Endothelial cell of umbilical vein (primary cell): ENCODE results near the gene PABPC1L. TPM values are rescaled to one million over a fixed set of nuclear protein-coding genes. Genes with fewer than 3 reads are reported as not detected.

Experiments
- BruUV-seq: library from RNA; stranded (reverse); fragments of 400-500 nt; replicated peaks from 2 replicates; lab custom pipeline; 2021; lab: Mats Ljungman, UMichigan
- CTCF ChIA-PET: fragments of 300-600, 350-600 bp; sonication (Branson Sonifier 250); formaldehyde crosslinking; loops from one replicate; lab custom pipeline; 2021; ENCODE audit warnings: antibody characterized with exemption, inconsistent platforms; lab: Charles Lee
- POLR2A ChIA-PET: fragments of 300-600, 350-600 bp; sonication (Branson Sonifier 250); formaldehyde crosslinking; loops from one replicate; lab custom pipeline; 2021; ENCODE audit warnings: antibody characterized with exemption, inconsistent platforms; lab: Charles Lee
- DNase-seq: peaks from one replicate; pipeline ENCODE4 v3.0.0-alpha.2; 2011; ENCODE audit warnings: low read depth, low spot score
- FAIRE-seq: peaks from 2 replicates; lab custom pipeline; 2011; peaks lifted over from hg19 to GRCh38; lab: Jason Lieb, UNC
- H2AFZ ChIP-seq: 2 replicates; pipeline ENCODE4 v1.6.0; 2012; ENCODE audit warnings: low read depth, low read length, control low read depth, inconsistent platforms
- H3K27ac ChIP-seq: 2 replicates; pipeline ENCODE4 v1.5.1; 2011; ENCODE audit warnings: low read depth, mild to moderate bottlenecking, control low read depth, low read length, moderate library complexity; ENCODE audit not compliant: insufficient read depth
- H3K27me3 ChIP-seq, 2 experiments: 2 replicates each; pipeline versions ENCODE4 v1.6.0 to v1.6.1; 2011; ENCODE audit warnings: low read length in 2 of 2, mixed read lengths in 1 of 2; ENCODE audit not compliant: control insufficient read depth in 2 of 2, insufficient read depth in 2 of 2
- H3K36me3 ChIP-seq, 2 experiments: 2 replicates in 1 of 2; 3 replicates in 1 of 2; pipeline ENCODE4 v1.5.1; 2011; ENCODE audit warnings: low read length in 2 of 2, mild to moderate bottlenecking in 1 of 2, moderate library complexity in 1 of 2; ENCODE audit not compliant: control insufficient read depth in 2 of 2, insufficient read depth in 2 of 2; ENCODE audit errors: extremely low read depth in 1 of 2
- H3K4me1 ChIP-seq: 3 replicates; pipeline ENCODE4 v1.5.1; 2011; ENCODE audit warnings: mild to moderate bottlenecking, low read length; ENCODE audit not compliant: control insufficient read depth, insufficient read depth; ENCODE audit errors: extremely low read depth
- H3K4me2 ChIP-seq: 2 replicates; pipeline ENCODE4 v1.6.1; 2011; ENCODE audit warnings: low read length, control low read depth, mixed read lengths; ENCODE audit not compliant: insufficient read depth
- H3K4me3 ChIP-seq, 3 experiments: fragments of 200-600 bp in 1 of 3; sonication (generic), shearing (Covaris generic) in 1 of 3; replicated peaks in 1 of 3; 2 replicates each; pipeline ENCODE4 v1.5.1; 2011 to 2016; ENCODE audit warnings: control low read depth in 3 of 3, low read length in 3 of 3, mild to moderate bottlenecking in 2 of 3, inconsistent platforms in 1 of 3, low read depth in 1 of 3, moderate library complexity in 1 of 3; ENCODE audit not compliant: insufficient read depth in 1 of 3
- H3K79me2 ChIP-seq: 2 replicates; pipeline ENCODE4 v1.6.0; 2012; ENCODE audit warnings: low read length, inconsistent platforms; ENCODE audit not compliant: control insufficient read depth, insufficient read depth
- H3K9ac ChIP-seq: replicated peaks from 2 replicates; pipeline ENCODE3; 2011; ENCODE audit warnings: low read length, control low read depth; ENCODE audit not compliant: insufficient read depth; ENCODE audit errors: extremely low read depth
- H3K9me1 ChIP-seq: replicated peaks from 3 replicates; pipeline ENCODE4 v1.6.0; 2011; ENCODE audit warnings: mild to moderate bottlenecking, low read length; ENCODE audit not compliant: control insufficient read depth, insufficient read depth; ENCODE audit errors: extremely low read depth
- H3K9me3 ChIP-seq: replicated peaks from 2 replicates; pipeline ENCODE4 v1.5.1; 2012; ENCODE audit warnings: low read length, inconsistent platforms; ENCODE audit not compliant: control insufficient read depth, insufficient read depth
- H4K20me1 ChIP-seq: replicated peaks from 2 replicates; pipeline ENCODE3; 2011; ENCODE audit warnings: mild to moderate bottlenecking, low read length; ENCODE audit not compliant: control insufficient read depth, insufficient read depth; ENCODE audit errors: extremely low read depth
- EZH2 ChIP-seq: IDR thresholded peaks from 2 replicates; pipeline ENCODE4 v1.6.1; 2012; ENCODE audit warnings: borderline replicate concordance, low read depth, mild to moderate bottlenecking, moderate library complexity, low read length, inconsistent platforms; ENCODE audit not compliant: severe bottlenecking
- FOS ChIP-seq: IDR thresholded peaks from 2 replicates; pipeline ENCODE4 v1.6.1; 2011; ENCODE audit warnings: mild to moderate bottlenecking, low read length, moderate library complexity, borderline replicate concordance; ENCODE audit not compliant: insufficient read depth
- GATA2 ChIP-seq: IDR thresholded peaks from 2 replicates; pipeline ENCODE4 v1.7.0; 2011; ENCODE audit warnings: low read depth, mild to moderate bottlenecking, moderate library complexity, mixed read lengths, low read length; ENCODE audit not compliant: insufficient read length, insufficient read depth
- JUN ChIP-seq: IDR thresholded peaks from 2 replicates; pipeline ENCODE4 v1.6.1; 2011; ENCODE audit warnings: borderline replicate concordance, low read depth; ENCODE audit not compliant: insufficient read length, insufficient read depth
- MYC ChIP-seq: IDR thresholded peaks from one replicate; pipeline ENCODE4 v1.6.1; 2011; ENCODE audit warnings: mild to moderate bottlenecking, low read depth, low read length
- POLR2A ChIP-seq: IDR thresholded peaks from 2 replicates; pipeline ENCODE4 v1.6.1; 2012; ENCODE audit warnings: low read depth, mild to moderate bottlenecking, control low read depth, low read length
- POLR2AphosphoS5 ChIP-seq: IDR thresholded peaks from 2 replicates; pipeline ENCODE4 v1.6.1; 2012; ENCODE audit warnings: low read depth, mild to moderate bottlenecking, control low read depth, low read length, moderate library complexity; ENCODE audit not compliant: insufficient read depth
- dilution Hi-C: fragments of 300-500 bp; cut with MboI; formaldehyde crosslinking; loops from one replicate; pipeline ENCODE4 v1.15.0; 2019; ENCODE audit warnings: low sequenced_read_pairs; ENCODE audit not compliant: extremely low pct_ligation_motif_present
- intact Hi-C: fragments of 100-400 bp; cut with micrococcal nuclease; formaldehyde crosslinking; loops from one replicate; pipeline ENCODE4 v1.10.0; 2022
- polyA plus RNA-seq, 4 experiments: library from polyadenylated mRNA; depleted of rRNA in 3 of 4; stranded (reverse) in 3 of 4; unstranded in 1 of 4; fragments of >200 nt; gene quantifications; 2 replicates each; pipeline versions ENCODE4 v1.2.1 to v1.2.3, GENCODE V29; 2011 to 2012; ENCODE audit warnings: missing spikeins in 1 of 4
- total RNA-seq: library from RNA; stranded (reverse); gene quantifications from 2 replicates; pipeline ENCODE4 v1.2.3, GENCODE V29; 2021
- TF ChIP-seq, protein P1 (sequence below), 2 donors: IDR thresholded peaks; 1 replicate in 1 of 2; 2 replicates in 1 of 2; pipeline ENCODE4 v1.5.1; 2011; ENCODE audit warnings: low read length in 2 of 2, mild to moderate bottlenecking in 2 of 2, moderate library complexity in 2 of 2, control low read depth in 1 of 2, inconsistent platforms in 1 of 2, low read depth in 1 of 2; ENCODE audit not compliant: insufficient read depth in 1 of 2; ENCODE audit errors: extremely low read depth in 1 of 2
- TF ChIP-seq, protein P2 (sequence below): IDR thresholded peaks from 2 replicates; pipeline ENCODE4 v1.6.1; 2011; ENCODE audit not compliant: insufficient read depth, insufficient read length

PABPC1L gene
- total and polyA plus RNA-seq, 2 donors (not counting 3 experiments of a cell fraction or from before 2014, with no cell fraction given), result 7.8 to 12.6 TPM

- intact Hi-C loops, result no loop called here
- Histone ChIP-seq H3K36me3 (peaks cover 2 to 5% of the 10 kb centered on the region in 2 experiments), H4K20me1 (peaks cover 48% of the 10 kb centered on the region), H3K9me1 (no peaks in the 10 kb centered on the region), H3K4me1 (peaks cover 12% of the 10 kb centered on the region), H3K9ac (no peak overlapping the region), H2AFZ (no peak overlapping the region), H3K4me3 (no peak overlapping the region), H3K27me3 (no peaks in the 10 kb centered on the region), H3K9me3 (no peaks in the 10 kb centered on the region), H3K27ac (no peak overlapping the region), H3K4me2 (no peak overlapping the region), H3K79me2 (peaks cover 100% of the 10 kb centered on the region)
- ChIA-PET POLR2A (no interaction called here), CTCF (interaction anchor here (1.0 to 1.9 kb wide), 2 partner anchors 8 to 114 kb away, joined by 3 to 12 read pairs; no protein-coding TSS in a partner anchor)
- DNase-seq (no peak), FAIRE-seq (no peak)
- BruUV-seq, result no TSS peak
- dilution Hi-C loops, result no loop called here
- no peak for TF ChIP-seq GATA2
- no peak for TF ChIP-seq MYC
- no peak for TF ChIP-seq EZH2
- TF ChIP-seq, protein P1, sequence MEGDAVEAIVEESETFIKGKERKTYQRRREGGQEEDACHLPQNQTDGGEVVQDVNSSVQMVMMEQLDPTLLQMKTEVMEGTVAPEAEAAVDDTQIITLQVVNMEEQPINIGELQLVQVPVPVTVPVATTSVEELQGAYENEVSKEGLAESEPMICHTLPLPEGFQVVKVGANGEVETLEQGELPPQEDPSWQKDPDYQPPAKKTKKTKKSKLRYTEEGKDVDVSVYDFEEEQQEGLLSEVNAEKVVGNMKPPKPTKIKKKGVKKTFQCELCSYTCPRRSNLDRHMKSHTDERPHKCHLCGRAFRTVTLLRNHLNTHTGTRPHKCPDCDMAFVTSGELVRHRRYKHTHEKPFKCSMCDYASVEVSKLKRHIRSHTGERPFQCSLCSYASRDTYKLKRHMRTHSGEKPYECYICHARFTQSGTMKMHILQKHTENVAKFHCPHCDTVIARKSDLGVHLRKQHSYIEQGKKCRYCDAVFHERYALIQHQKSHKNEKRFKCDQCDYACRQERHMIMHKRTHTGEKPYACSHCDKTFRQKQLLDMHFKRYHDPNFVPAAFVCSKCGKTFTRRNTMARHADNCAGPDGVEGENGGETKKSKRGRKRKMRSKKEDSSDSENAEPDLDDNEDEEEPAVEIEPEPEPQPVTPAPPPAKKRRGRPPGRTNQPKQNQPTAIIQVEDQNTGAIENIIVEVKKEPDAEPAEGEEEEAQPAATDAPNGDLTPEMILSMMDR (IDR thresholded peaks at IDR 0.05; ENCODE audit: extremely low read depth in 1 of 2, insufficient read depth in 1 of 2, low read depth in 1 of 2, low read length in 2 of 2), result no peak
- TF ChIP-seq POLR2AphosphoS5, result no peak
- no peak for TF ChIP-seq JUN
- TF ChIP-seq, protein P2, sequence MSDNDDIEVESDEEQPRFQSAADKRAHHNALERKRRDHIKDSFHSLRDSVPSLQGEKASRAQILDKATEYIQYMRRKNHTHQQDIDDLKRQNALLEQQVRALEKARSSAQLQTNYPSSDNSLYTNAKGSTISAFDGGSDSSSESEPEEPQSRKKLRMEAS, result no peak
- TF ChIP-seq POLR2A, result no peak
- TF ChIP-seq FOS, result no peak
Observed at GRCh38 chr20:44896583-44896982, 13.3 kb upstream of the PABPC1L start.
